GM19240 (cell line): ENCODE data around the gene DIP2C.
"Not testable (repeated sequence)": the region's sequence is repeated elsewhere in the genome, so short reads cannot be mapped to it uniquely, and the experiment has no call there.

Experiments used
- DNase-seq: peaks from one replicate; pipeline ENCODE4 v3.0.0; 2011; ENCODE audit warnings: low spot score; ENCODE audit not compliant: insufficient read length

Gene DIP2C

GRCh38 chr10:484925-485661 lies 204.4 kb downstream of the DIP2C start:
- no peak for DNase-seq

- DNase-seq: no peak
Observed at GRCh38 chr10:484441-484924, 205.0 kb downstream of the DIP2C start.

- no peak for DNase-seq
Observed at GRCh38 chr10:483261-483660, 206.2 kb downstream of the DIP2C start.

GRCh38 chr10:482848-483247 lies 206.6 kb downstream of the DIP2C start:
- no peak for DNase-seq

- no peak for DNase-seq
Observed at GRCh38 chr10:482051-482501, 207.4 kb downstream of the DIP2C start.

GRCh38 chr10:481628-482027 lies 207.8 kb downstream of the DIP2C start:
- DNase-seq: no peak

GRCh38 chr10:480928-481552 lies 208.4 kb downstream of the DIP2C start:
- no peak for DNase-seq

- no peak for DNase-seq
Observed at GRCh38 chr10:480498-480927, 209.0 kb downstream of the DIP2C start.

- DNase-seq: not testable (repeated sequence)
Observed at GRCh38 chr10:479706-480497, 209.6 kb downstream of the DIP2C start.

GRCh38 chr10:478471-479245 lies 210.8 kb downstream of the DIP2C start:
- DNase-seq: no peak

- DNase-seq: no peak
Observed at GRCh38 chr10:477620-478019, 211.8 kb downstream of the DIP2C start.

GRCh38 chr10:476455-476780 lies 213.1 kb downstream of the DIP2C start:
- no peak for DNase-seq

- no peak for DNase-seq
Observed at GRCh38 chr10:475709-476454, 213.6 kb downstream of the DIP2C start.

GRCh38 chr10:474946-475345 lies 214.5 kb downstream of the DIP2C start:
- DNase-seq: no peak

GRCh38 chr10:474406-474805 lies 215.1 kb downstream of the DIP2C start:
- DNase-seq: no peak

GRCh38 chr10:472241-472910 lies 217.1 kb downstream of the DIP2C start:
- no peak for DNase-seq

- DNase-seq: no peak
Observed at GRCh38 chr10:470339-471003, 219.0 kb downstream of the DIP2C start.

- no peak for DNase-seq
Observed at GRCh38 chr10:469947-470338, 219.5 kb downstream of the DIP2C start.

GRCh38 chr10:459743-460142 lies 229.7 kb downstream of the DIP2C start:
- no peak for DNase-seq

- DNase-seq: no peak
Observed at GRCh38 chr10:458421-458851, 231.0 kb downstream of the DIP2C start.
